PC-9 (cell line): ENCODE results near the gene KIF11. TPM values are rescaled to one million over a fixed set of nuclear protein-coding genes. Genes with fewer than 3 reads are reported as not detected.

ENCODE experiments used
- BruUV-seq: library from RNA; stranded (reverse); fragments of 400-500 nt; replicated peaks from 2 replicates; lab custom pipeline; 2021; lab: Mats Ljungman, UMichigan
- CTCF ChIA-PET: fragments of 300-600 bp; sonication (Branson Sonifier 250); formaldehyde crosslinking; loops from one replicate; lab custom pipeline; 2022; ENCODE audit warnings: antibody characterized with exemption; lab: Charles Lee
- POLR2A ChIA-PET: fragments of 300-600 bp; sonication (Branson Sonifier 250); formaldehyde crosslinking; loops from one replicate; lab custom pipeline; 2022; ENCODE audit warnings: antibody characterized with exemption; ENCODE audit not compliant: unreplicated experiment; lab: Charles Lee
- DNase-seq, 2 experiments: peaks; one replicate each; pipeline versions ENCODE4 v3.0.0 to v3.0.0-alpha.2; 2015 to 2022; ENCODE audit warnings: mixed read lengths in 1 of 2
- H2AFZ ChIP-seq: fragments of 200-600 bp; sonication (generic); 2 replicates; pipeline ENCODE4 v1.8.1; 2017; ENCODE audit warnings: antibody characterized with exemption
- H3F3A ChIP-seq: fragments of 200-600 bp; sonication (generic); 2 replicates; pipeline ENCODE4 v1.8.1; 2017; ENCODE audit warnings: antibody characterized with exemption, mild to moderate bottlenecking, low read depth; ENCODE audit not compliant: insufficient read depth
- H3K27ac ChIP-seq: fragments of 200-600 bp; sonication (generic); 2 replicates; pipeline ENCODE4 v1.6.1; 2016; ENCODE audit warnings: mixed run types
- H3K27me3 ChIP-seq: fragments of 200-600 bp; sonication (generic); 2 replicates; pipeline ENCODE4 v1.6.1; 2016; ENCODE audit warnings: low read depth, mixed run types; ENCODE audit not compliant: insufficient read depth
- H3K36me3 ChIP-seq: fragments of 200-600 bp; sonication (generic); 2 replicates; pipeline ENCODE4 v1.6.1; 2016; ENCODE audit warnings: low read depth, mixed run types
- H3K4me1 ChIP-seq: fragments of 200-600 bp; sonication (generic); replicated peaks from 2 replicates; pipeline ENCODE4 v1.6.1; 2016; ENCODE audit warnings: mixed run types; ENCODE audit not compliant: insufficient read depth
- H3K4me2 ChIP-seq: fragments of 200-600 bp; sonication (generic); 2 replicates; pipeline ENCODE4 v1.6.1; 2017; ENCODE audit warnings: mixed run types
- H3K4me3 ChIP-seq: fragments of 200-600 bp; sonication (generic); 2 replicates; pipeline ENCODE4 v1.6.1; 2016; ENCODE audit warnings: mixed run types
- H3K79me2 ChIP-seq: fragments of 200-600 bp; sonication (generic); 2 replicates; pipeline ENCODE4 v1.6.1; 2017; ENCODE audit warnings: low read depth, mixed run types
- H3K9me2 ChIP-seq: fragments of 200-600 bp; sonication (generic); 2 replicates; pipeline ENCODE4 v1.8.1; 2017; ENCODE audit warnings: mild to moderate bottlenecking; ENCODE audit not compliant: insufficient read depth
- H3K9me3 ChIP-seq: fragments of 200-600 bp; sonication (generic); 2 replicates; pipeline ENCODE4 v1.8.1; 2016; ENCODE audit warnings: low read depth; ENCODE audit not compliant: insufficient read depth
- H4K20me1 ChIP-seq: fragments of 200-600 bp; sonication (generic); 2 replicates; pipeline ENCODE4 v1.8.1; 2017; ENCODE audit not compliant: insufficient read depth
- EZH2 ChIP-seq: fragments of 200-600 bp; sonication (generic); IDR thresholded peaks from 2 replicates; pipeline ENCODE4 v1.8.0; 2017; ENCODE audit warnings: antibody characterized with exemption, low read depth
- intact Hi-C: fragments of 100-400 bp; cut with micrococcal nuclease; formaldehyde crosslinking; loops from one replicate; pipeline ENCODE4 v1.10.0; 2022; ENCODE audit not compliant: unreplicated experiment
- total RNA-seq: library from RNA; stranded (reverse); gene quantifications from 2 replicates; pipeline ENCODE4 v1.2.3, GENCODE V29; 2021
- TF ChIP-seq, protein P1 (sequence below): fragments of 200-600 bp; sonication (generic); conservative IDR thresholded peaks from 2 replicates; pipeline ENCODE4 v1.6.1; 2017; ENCODE audit warnings: mixed run types, antibody characterized with exemption, mild to moderate bottlenecking, moderate library complexity

KIF11 gene
- total RNA-seq, 1 experiment from 2014 or later, result 35.7 TPM

DNA sequence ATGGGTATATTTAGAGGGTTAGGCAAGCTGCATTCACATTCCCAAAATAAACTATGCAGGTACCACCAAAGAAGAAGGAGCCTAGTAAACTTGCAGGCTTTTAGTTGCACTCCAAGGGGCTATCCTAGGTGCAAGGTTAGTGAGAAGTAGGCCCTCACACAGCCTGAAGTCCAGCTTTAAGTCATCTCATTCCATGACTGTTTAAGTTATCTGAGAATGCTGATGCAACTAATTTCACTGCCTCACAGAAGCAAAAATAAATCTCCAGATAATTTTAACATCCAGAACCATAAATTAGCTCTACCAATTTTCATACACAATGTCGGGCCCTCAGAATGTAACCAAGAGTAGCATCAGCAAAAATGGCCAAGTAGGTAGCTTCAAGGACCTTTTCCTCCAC, 62.5 kb downstream of the KIF11 start:
- CTCF ChIA-PET, result no interaction called here
- no peaks in the 10 kb centered on the region for H3K9me3 ChIP-seq
- H4K20me1 ChIP-seq, result no peaks in the 10 kb centered on the region

DNA sequence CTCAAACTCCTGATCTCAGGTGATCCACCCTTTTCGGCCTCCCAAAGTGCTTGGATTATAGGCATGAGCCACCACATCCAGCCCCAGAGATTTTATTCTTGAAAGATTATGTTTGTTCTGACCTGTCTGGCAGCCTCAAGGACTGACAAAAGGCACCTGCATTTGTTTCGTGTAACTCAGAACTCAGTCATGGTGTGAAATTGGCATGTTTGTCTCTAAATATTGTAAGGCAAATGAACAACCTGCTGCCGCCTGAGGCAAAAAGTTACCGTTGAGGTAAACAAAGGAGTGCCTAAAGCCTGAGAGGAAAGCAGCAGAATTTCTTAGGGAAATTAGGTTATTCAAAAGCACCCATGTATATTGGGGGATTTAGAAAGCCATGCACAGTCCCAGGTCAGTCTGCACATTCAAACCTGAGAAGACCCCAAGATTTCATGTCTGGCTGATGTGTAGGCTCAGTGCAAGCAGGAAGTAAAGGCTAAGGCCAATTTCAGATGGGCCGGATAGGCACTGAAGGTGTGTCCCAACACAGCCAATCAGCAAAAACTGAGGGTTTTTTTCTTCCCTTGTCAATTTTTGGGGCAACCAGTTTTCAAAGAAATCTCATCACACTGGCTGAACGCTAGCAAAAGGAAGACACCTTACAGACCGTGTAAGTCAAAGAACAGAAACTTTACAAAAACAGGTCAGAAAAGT, 63.5 kb downstream of the KIF11 start:
- Histone ChIP-seq H3K9me2 (no peaks in the 10 kb centered on the region), H3K27me3 (no peaks in the 10 kb centered on the region), H3K9me3 (no peaks in the 10 kb centered on the region), H3K36me3 (peaks cover 6% of the 10 kb centered on the region; the same call in 1 of the 2 replicates), H3K4me3 (no peak overlapping the region), H3K4me1 (no peaks in the 10 kb centered on the region), H2AFZ (no peak overlapping the region), H3K4me2 (no peak overlapping the region), H3K27ac (no peak overlapping the region), H3K79me2 (no peaks in the 10 kb centered on the region), H3F3A (0 out of 2 replicates have a peak, but pooled peaks cover 6% of the 10 kb centered on the region), H4K20me1 (no peaks in the 10 kb centered on the region)
- TF ChIP-seq, protein P1, sequence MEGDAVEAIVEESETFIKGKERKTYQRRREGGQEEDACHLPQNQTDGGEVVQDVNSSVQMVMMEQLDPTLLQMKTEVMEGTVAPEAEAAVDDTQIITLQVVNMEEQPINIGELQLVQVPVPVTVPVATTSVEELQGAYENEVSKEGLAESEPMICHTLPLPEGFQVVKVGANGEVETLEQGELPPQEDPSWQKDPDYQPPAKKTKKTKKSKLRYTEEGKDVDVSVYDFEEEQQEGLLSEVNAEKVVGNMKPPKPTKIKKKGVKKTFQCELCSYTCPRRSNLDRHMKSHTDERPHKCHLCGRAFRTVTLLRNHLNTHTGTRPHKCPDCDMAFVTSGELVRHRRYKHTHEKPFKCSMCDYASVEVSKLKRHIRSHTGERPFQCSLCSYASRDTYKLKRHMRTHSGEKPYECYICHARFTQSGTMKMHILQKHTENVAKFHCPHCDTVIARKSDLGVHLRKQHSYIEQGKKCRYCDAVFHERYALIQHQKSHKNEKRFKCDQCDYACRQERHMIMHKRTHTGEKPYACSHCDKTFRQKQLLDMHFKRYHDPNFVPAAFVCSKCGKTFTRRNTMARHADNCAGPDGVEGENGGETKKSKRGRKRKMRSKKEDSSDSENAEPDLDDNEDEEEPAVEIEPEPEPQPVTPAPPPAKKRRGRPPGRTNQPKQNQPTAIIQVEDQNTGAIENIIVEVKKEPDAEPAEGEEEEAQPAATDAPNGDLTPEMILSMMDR, result no peak
- no peak for TF ChIP-seq EZH2
- no TSS peak for BruUV-seq
- ChIA-PET POLR2A (no interaction called here), CTCF (no interaction called here)
- no peak for DNase-seq
- intact Hi-C loops, result no loop called here

More for the DNA sequence above, 62.5 kb downstream of the KIF11 start:
- no TSS peak for BruUV-seq
- Histone ChIP-seq H3K4me3 (no peak overlapping the region), H2AFZ (no peak overlapping the region), H3K4me1 (no peaks in the 10 kb centered on the region), H3F3A (0 out of 2 replicates have a peak, but pooled peaks cover 6% of the 10 kb centered on the region), H3K79me2 (no peaks in the 10 kb centered on the region), H3K27ac (no peak overlapping the region), H3K36me3 (peaks cover 7% of the 10 kb centered on the region; the same call in 1 of the 2 replicates), H3K4me2 (no peak overlapping the region), H3K9me2 (no peaks in the 10 kb centered on the region), H3K27me3 (no peaks in the 10 kb centered on the region)
- no peak for TF ChIP-seq EZH2
- TF ChIP-seq, protein P1, result no peak
- no peak for DNase-seq
- intact Hi-C loops, result no loop called here
- POLR2A ChIA-PET, result interaction anchor here (0.6 kb wide), 1 partner anchor 1838 kb away, joined by 6 read pairs; no protein-coding TSS in a partner anchor

DNA sequence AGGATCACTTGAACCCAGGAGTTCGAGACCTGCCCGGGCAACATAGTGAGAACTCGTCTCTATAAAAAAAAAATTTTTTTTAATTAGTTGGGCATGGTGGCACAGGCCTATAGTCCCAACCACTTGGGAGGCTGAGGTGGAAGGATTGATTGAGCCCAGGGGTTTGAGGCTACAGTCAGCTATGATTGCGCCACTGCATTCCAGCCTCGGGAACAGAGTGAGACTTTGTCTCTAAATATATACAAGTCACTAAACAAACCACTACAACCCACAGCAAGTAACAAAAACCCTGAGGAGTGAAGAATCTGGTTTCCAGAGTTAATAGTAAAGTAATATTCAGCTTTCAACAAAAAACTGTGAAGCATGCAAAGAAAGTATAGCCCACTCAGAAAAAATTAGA, 64.1 kb downstream of the KIF11 start:
- POLR2A ChIA-PET, result no interaction called here
- Histone ChIP-seq H2AFZ (no peak overlapping the region), H3K27ac (no peak overlapping the region), H3K79me2 (no peaks in the 10 kb centered on the region), H3K27me3 (no peaks in the 10 kb centered on the region), H3F3A (0 out of 2 replicates have a peak, but pooled peaks cover 6% of the 10 kb centered on the region), H3K4me1 (no peaks in the 10 kb centered on the region), H3K4me3 (no peak overlapping the region), H3K36me3 (peaks cover 6% of the 10 kb centered on the region; the same call in 1 of the 2 replicates), H3K9me3 (no peaks in the 10 kb centered on the region), H4K20me1 (no peaks in the 10 kb centered on the region), H3K9me2 (no peaks in the 10 kb centered on the region), H3K4me2 (no peak overlapping the region)
- DNase-seq, result no peak
- CTCF ChIA-PET, result no interaction called here
- TF ChIP-seq, protein P1, result no peak
- TF ChIP-seq EZH2, result no peak
- BruUV-seq, result no TSS peak
- intact Hi-C loops, result no loop called here
